ENCODE results near the gene SERPINB8.
A peak's percentile ranks its signal among the peaks of the same experiment; 100 is the strongest.

SERPINB8 gene

GRCh38 chr18:63999871-64000270, 30.0 kb downstream of the SERPINB8 start:
- DNase-seq (ENCODE audit: extremely low read depth, low read depth) = no peak
- no peak for TF ChIP-seq CTCF (IDR thresholded peaks at IDR 0.05; ENCODE audit: low read depth, low read length, missing control alignments)
- no peak overlapping the region for H3K4me3 ChIP-seq (replicated peaks; ENCODE audit: low read depth, low read length)

DNA sequence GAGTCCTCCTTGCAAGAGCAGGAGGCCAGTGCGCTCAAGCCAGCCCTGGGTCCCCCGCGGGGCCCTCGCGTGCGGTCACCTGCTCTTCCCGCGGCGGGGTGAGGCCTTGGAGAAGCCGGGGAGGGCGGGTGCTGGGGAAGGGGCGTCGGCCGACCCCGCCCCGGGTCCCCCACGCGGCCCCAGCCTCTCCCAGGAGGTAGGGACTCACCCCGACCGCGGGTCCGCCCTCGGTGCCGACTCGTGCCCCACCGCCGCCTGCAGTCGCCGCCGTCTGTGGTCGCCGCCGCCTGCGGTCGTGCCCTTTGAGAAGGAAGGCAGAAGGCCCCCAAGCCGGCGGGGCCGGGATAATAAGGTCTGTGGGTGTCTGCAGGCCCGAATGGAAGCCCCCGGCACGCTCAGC, 32.7 kb downstream of the SERPINB8 start:
- no peak for TF ChIP-seq CTCF (IDR thresholded peaks at IDR 0.05; ENCODE audit: low read depth, low read length, missing control alignments)
- no peak overlapping the region for H3K4me3 ChIP-seq (replicated peaks; ENCODE audit: low read depth, low read length)
- DNase-seq (ENCODE audit: extremely low read depth, low read depth) = no peak

GRCh38 chr18:64009305-64009704, 39.4 kb downstream of the SERPINB8 start:
- TF ChIP-seq CTCF (IDR thresholded peaks at IDR 0.05; ENCODE audit: low read depth, low read length, missing control alignments) = no peak
- no peak for DNase-seq (ENCODE audit: extremely low read depth, low read depth)
- H3K4me3 ChIP-seq (replicated peaks; ENCODE audit: low read depth, low read length) = no peak overlapping the region

GRCh38 chr18:64011513-64011912, 41.6 kb downstream of the SERPINB8 start:
- no peak for DNase-seq (ENCODE audit: extremely low read depth, low read depth)
- H3K4me3 ChIP-seq (replicated peaks; ENCODE audit: low read depth, low read length) = no peak overlapping the region
- no peak for TF ChIP-seq CTCF (IDR thresholded peaks at IDR 0.05; ENCODE audit: low read depth, low read length, missing control alignments)

GRCh38 chr18:64017870-64018269, 48.0 kb downstream of the SERPINB8 start:
- DNase-seq (ENCODE audit: extremely low read depth, low read depth) = peak; percentile 10
- no peak overlapping the region for H3K4me3 ChIP-seq (replicated peaks; ENCODE audit: low read depth, low read length)
- peak; percentile 19 for TF ChIP-seq CTCF (IDR thresholded peaks at IDR 0.05; ENCODE audit: low read depth, low read length, missing control alignments)

GRCh38 chr18:64019922-64020756, 50.3 kb downstream of the SERPINB8 start:
- no peak overlapping the region for H3K4me3 ChIP-seq (replicated peaks; ENCODE audit: low read depth, low read length)
- TF ChIP-seq CTCF (IDR thresholded peaks at IDR 0.05; ENCODE audit: low read depth, low read length, missing control alignments) = no peak
- no peak for DNase-seq (ENCODE audit: extremely low read depth, low read depth)
